GM13976 (cell line): ENCODE results near the gene HLA-F.

Experiments
- DNase-seq: peaks from one replicate; pipeline ENCODE4 v3.0.0; 2012; ENCODE audit warnings: low spot score
- CTCF ChIP-seq: IDR thresholded peaks from 2 replicates; pipeline ENCODE4 v1.5.1; 2012; ENCODE audit warnings: borderline replicate concordance, mild to moderate bottlenecking; ENCODE audit not compliant: insufficient read depth; ENCODE audit errors: extremely low read depth, missing control alignments, control extremely low read depth
- in situ Hi-C: fragments of 300-500 bp; cut with MboI; formaldehyde crosslinking; loops from one replicate; pipeline ENCODE4 v1.12.0; 2022; ENCODE audit warnings: low sequenced_read_pairs, mixed read lengths, inconsistent platforms; ENCODE audit not compliant: unreplicated experiment

The HLA-F gene

GRCh38 chr6:29742127-29742526, 18.9 kb downstream of the HLA-F start:
- in situ Hi-C loops: no loop called here
- no peak for DNase-seq
- TF ChIP-seq CTCF: no peak

DNA sequence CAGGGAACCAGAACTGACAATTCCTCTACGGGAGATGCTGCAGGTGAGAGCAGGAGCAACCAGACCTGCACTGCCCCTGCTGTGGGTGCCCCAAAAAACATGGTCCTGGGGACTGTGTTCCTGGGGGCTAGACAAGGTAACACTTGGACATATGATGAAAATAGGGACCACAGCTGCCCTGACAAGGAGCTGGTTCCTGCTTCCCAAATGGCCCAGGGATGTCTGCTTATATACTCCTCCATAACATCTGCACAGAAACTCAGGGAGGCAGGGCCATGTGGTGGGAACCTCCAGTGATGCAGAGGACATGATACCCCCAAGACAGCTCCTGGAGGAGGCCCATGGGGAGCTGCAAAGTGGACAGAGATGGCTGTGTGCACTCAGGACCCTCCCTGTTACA, 19.8 kb downstream of the HLA-F start:
- no peak for DNase-seq
- no peak for TF ChIP-seq CTCF
- in situ Hi-C loops: no loop called here

DNA sequence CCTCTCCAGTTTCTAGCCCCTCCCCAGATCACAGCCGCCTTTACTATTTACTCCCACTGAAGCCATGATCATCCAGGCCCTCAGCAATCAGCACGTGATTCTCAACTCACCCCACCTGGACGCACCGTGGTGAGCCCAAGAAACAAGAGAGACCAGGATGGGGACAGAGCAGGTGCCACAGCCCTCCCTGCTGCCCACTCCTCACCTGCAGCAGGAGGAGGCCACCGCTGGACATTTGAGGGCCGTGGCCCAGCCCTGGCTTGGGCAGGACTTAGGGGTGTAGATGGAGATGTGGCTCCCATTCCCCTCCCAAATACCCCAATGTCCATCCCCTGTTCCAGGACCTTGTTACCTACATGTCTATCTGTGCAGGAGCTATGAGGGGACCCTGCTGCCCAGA, 20.3 kb downstream of the HLA-F start:
- in situ Hi-C loops: no loop called here
- no peak for TF ChIP-seq CTCF
- DNase-seq: no peak

- no peak for TF ChIP-seq CTCF
- no peak for DNase-seq
- in situ Hi-C loops: no loop called here
Observed at GRCh38 chr6:29744131-29744530, 20.9 kb downstream of the HLA-F start.

DNA sequence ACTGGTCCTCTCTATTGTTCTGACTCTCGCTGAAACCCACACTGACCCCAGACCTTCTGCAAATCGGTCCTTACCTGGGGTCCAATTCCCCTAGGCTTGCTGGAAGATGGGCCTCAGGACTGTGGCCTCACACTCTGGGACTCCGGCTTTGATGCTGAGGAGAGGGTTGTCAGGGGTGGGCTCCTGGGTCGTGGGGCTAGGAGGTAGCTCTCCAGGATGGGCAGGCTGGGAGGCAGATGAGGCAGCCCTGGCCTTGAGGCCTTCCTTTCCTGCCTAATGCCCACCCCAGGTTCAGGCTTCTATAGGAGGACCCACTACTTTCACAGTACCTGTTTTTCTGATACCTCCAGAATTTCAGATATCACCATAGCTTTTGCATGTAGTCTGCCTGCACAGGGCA, 21.4 kb downstream of the HLA-F start:
- no peak for TF ChIP-seq CTCF
- in situ Hi-C loops: no loop called here
- no peak for DNase-seq

- in situ Hi-C loops: no loop called here
- DNase-seq: no peak
- no peak for TF ChIP-seq CTCF
Observed at GRCh38 chr6:29745386-29745785, 22.2 kb downstream of the HLA-F start.
